Stimulated activated naive CD4-positive, alpha-beta T cell treated with Interleukin-2 at 50 U/mL for 16 hours (primary cell): ENCODE results near the gene TLN1.
A peak's percentile ranks its signal among the peaks of the same experiment; 100 is the strongest.

Experiments
- DNase-seq: peaks from one replicate; lab custom pipeline; 2025; lab: John Stamatoyannopoulos, UW

The TLN1 gene

DNA sequence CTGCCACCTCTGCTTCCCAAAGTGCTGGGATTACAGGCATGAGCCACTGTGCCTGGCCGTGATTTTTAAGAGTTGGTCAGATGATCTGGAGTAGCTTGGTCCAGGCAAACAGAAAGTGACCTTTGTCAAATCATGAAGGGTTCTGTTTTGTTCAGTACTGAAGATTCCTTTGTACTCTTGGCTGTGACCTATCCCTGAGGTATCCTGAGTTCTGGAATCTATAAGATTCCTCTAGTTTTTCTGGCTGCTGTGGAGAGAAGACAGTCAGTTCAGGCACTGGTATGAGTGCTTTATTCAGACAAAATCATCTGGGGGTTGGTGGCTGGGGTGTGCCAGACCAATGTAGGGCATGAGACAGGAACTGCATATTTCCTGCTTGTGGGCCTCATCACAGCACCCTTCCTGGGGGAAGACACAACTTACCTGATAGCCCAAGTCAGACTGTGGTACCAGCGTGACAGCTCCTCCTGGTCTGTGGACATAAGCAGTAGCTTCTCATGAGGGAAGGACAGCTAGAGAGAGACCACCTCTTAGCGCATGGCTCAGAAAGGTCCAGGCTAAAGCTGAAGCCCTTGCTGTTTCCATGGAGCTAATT is 70.1 kb downstream of the TLN1 start:
- DNase-seq: no peak

DNA sequence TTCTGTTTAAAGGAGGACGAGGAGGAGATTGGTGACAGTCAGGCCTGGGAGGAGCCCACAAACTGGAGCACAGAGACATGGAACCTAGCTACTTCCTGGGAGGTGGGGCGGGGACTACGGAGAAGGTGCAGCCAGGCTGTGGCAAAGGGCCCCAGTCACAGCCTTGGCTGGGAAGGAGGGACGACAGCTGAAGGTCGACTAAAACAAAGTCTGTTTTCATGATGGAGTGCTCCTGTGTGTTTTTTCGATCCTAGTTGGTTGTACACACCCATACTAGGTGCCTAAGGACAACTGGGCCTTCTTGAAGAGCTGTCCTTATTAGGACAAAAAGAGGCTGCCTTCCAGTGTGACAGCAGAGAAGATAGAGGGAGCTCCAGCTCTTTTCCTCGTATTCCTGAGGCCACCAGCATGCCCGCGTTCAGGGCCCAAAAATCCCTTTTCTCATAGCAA is 71.0 kb downstream of the TLN1 start:
- DNase-seq: no peak

DNA sequence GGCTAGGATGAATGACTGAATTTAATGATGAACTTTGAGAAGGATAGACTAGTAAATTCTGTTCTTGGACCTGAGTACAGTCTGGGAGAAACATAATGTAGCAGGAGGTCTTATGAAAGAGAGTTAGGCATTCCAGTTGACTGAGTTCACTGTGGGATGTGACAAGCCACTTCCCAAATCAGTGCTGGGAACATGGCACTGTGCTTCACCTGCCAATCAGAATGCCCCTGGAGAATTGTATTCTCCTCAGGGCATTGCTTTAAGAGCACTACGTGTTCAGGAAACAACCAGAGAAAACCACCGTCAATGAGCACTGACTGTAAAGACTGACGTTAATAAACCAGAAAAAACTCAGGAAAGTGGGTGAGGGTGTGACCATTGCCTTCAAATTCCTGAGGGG is 72.7 kb downstream of the TLN1 start:
- DNase-seq: no peak

DNA sequence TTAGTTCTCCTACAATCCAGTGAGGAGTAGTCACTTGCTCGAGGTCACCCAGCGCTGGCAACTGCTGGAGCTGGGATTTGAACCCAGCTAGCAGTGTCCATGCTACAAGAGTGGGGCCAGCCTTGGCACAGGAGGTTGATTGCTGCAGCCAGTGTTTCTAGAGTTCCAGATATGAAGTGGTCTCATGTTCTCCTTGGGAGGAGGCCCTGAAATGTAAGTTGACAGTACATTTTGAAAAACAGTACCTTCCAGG is 73.1 kb downstream of the TLN1 start:
- DNase-seq: no peak

DNA sequence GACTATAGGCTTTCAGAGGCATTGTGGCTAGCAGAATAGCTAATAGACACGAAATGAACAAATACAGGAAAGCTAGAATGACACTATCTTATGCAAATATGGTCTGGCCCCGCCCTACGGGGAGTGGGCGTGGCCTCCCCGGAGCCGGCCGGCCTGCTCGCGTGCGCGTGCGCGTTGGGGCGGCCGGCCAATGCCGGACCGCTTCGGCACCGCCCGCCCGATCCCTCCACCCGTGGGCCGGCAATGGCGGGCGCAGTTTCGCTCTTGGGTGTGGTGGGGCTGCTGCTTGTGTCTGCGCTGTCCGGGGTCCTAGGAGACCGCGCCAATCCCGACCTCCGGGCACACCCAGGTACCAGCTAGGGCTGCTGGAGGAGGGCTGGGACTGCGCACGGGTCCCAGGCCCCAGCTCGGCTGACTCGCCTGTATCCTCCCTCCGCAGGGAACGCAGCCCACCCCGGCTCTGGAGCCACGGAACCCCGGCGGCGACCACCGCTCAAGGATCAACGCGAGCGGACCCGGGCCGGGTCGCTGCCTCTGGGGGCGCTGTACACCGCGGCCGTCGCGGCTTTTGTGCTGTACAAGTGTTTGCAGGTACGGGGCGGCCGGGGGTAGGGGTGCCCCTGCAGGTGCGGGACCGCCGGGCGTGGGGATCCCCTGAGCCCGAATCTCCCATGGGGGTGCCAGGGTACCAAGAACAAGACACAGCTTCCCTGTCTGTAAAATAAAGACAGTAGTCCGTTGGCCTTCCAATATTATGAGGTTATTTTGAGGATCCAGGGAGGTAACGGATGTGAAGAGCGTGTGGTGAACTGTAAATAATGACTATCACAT is 73.6 kb downstream of the TLN1 start, which contains the start of gene CCDC107:
Gene CCDC107 (plus strand): TSS at position 156 of the 831 bp plus-strand sequence. CDS start 88 bp downstream, at position 244.
- peak; percentile 73 for DNase-seq

DNA sequence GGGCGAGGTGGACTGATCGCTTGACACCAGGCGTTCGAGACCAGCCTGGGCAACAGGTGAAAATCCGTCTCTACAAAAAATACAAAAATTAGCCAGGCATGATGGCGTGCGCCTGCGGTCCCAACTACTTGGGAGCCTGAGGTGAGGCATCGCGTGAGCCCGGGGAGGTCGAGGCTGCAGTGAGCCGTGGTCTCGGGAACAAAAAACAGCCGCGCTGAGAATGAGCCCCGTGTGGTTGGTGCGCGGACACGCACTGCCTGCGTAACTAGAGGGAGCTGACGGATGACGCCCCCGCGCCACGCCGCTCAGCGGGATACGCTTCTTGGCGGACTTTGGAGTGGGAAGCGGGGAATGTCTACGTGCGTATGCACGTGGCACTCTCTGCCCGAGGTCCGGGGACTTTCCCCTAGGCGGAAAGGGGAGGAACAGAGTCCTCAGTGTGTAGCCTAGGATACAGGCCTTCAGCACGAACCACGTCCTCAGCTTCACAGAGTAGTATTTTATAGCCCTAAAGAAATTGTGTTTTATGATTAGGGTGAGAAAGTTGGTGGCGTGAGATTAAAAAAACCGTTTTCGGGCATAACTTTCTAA is 74.4 kb downstream of the TLN1 start, which contains the start of gene RMRP:
Gene RMRP (minus strand): TSS at position 474 of the 591 bp plus-strand sequence.
- DNase-seq: peak; percentile 94

DNA sequence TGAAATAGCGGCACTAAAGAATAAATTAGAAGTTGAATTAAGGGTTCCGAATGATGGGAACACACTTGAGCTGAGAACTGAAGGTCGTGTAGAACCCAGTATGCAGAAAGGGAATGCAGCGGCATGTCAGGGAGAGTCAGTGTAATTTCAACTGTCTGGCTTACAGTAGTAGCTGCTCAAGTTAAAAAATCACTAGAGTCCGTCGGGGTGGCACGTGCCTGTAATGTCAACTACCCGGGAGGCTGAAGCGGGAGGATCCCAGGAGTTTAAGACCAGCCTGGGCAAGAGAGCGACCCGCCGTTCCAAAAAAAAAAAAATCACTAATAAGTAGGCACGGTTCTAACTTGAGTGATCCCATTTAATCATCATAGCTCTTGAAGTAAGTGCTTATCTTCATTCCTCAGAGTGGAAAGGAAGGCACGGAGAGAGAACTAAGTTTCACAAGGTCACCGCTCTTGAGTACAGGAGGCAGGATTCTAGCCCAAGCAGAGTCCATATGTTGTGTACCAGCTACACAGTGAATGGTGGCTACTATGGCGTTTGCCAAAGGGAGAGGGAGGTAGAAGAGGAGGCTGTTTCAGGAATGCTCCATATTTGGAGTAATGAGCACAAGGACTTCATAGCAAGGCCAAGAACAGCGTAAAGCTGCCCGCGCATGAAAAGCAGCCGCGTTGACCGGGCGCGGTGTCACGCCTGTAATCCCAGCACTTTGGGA is 75.0 kb downstream of the TLN1 start:
- DNase-seq: no peak

DNA sequence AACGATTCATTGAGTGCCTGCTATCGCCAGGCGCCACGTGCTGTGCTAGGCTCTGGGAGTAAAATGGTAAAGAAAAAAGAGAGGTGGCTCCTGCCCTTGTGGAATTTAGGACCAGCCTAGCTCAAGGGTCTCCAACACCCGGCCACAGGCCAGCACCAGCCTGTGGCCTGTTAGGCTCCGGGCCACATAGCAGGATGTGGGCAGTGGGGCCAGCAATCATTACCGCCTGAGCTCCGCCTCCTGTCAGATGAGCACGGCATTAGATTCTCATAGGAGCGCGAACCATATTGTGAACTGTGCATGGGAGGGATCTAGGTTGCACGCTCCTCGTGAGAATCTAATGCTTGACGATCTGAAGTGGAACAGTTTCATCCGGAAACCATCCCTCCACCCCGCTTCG is 75.6 kb downstream of the TLN1 start:
- no peak for DNase-seq

DNA sequence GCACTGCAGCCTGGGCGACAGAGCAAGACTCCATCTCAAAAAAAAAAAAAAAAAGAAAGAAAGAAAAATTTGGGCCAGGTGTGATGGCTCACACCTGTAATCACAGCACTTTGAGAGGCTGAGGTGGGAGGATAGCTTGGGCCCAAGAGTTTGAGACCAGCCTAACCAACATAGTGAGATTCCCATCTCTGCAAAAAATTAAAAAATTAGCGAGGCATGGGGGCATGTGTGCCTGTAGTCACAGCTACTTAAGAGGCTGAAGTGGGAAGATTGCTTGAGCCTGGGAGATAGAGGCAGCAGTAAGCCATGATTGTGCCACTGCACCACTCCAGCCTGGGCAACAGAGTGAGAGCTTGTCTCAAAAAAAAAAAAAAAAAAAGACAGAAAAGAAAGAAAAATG is 78.4 kb downstream of the TLN1 start:
- DNase-seq: no peak

- DNase-seq: no peak
These were observed 79.2 kb downstream of the TLN1 start for GRCh38 chr9:35652829-35653209.

DNA sequence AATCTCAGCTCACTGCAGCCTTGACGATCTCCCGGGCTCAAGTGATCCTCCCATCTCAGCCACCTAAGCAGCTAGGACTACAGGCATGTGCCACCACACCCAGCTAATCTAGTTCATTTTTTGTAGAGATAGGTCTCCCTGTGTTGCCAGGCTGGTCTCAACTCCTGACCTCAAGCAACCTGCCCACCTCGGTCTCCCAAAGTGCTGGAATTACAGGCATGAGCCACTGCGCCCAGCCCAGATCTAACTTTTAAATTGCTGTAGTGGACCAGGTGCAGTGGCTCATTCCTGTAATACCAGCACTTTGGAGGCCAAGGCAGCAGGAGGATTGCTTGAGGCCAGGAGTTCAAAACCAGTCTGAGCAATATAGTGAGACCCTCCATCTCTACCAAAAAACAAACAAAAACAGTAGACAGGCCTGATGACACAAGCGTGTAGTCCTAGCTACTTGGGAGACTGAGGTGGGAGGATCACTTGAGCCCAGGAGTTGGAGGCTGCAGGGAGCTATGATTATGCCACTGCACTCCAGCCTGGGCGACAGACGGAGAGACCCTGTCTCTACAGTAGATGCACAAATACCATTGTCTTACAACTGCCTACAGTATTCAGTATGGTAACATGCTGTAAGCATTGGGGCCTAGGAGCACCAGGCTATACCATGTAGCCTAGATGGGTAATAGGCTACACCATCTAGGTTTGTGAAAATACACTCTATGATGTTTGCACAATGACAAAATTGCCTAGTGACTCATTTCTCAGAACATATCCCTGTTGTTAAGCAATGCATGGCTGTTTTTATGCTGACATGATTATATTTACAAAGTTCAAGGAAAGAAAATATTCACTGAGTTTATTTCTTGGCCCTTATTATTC is 79.8 kb downstream of the TLN1 start:
- no peak for DNase-seq

DNA sequence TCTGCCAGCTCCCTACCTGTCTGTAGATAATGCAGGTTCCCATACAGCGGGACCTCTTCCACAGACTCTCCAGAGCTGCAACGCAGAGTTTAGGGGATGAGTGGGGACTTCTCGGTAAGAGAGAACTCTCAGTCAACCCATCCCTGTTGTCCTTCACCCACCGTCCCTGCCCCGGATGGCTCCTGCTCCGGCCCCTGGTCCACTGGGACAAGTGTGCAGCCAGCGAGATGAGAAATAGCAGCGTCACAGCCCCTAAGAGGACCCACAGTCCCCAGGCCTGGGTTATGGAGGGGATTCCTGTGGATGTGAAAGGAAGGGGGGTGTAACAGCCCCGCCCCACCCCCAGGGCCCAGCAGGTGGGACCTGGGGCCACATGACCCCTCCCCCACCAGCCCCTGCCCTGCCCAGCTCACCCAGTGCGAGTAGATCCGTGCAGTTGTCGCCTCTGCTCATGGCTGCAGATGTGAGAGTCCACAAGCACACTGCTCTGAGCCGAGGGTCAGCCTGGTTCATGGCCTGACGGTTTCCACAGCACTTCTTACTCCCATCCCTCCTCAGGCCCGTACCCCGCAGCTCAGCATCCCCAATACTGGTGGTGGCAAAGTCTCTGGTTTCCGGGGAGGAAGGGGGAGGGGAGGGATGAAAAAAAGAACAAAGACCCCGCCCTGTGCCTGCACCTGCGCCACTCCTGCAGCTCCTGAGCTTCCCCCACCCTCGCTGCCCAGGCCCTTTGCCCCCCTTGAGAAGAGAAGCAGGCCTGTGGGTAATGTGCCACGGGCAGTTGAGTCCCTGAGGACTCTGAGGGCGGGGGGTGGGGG is 81.4 kb downstream of the TLN1 start, which contains the start of gene SIT1:
Gene SIT1 (minus strand): TSS at position 591 of the 818 bp plus-strand sequence. CDS start 78 bp downstream, at position 513.
- no peak for DNase-seq

DNA sequence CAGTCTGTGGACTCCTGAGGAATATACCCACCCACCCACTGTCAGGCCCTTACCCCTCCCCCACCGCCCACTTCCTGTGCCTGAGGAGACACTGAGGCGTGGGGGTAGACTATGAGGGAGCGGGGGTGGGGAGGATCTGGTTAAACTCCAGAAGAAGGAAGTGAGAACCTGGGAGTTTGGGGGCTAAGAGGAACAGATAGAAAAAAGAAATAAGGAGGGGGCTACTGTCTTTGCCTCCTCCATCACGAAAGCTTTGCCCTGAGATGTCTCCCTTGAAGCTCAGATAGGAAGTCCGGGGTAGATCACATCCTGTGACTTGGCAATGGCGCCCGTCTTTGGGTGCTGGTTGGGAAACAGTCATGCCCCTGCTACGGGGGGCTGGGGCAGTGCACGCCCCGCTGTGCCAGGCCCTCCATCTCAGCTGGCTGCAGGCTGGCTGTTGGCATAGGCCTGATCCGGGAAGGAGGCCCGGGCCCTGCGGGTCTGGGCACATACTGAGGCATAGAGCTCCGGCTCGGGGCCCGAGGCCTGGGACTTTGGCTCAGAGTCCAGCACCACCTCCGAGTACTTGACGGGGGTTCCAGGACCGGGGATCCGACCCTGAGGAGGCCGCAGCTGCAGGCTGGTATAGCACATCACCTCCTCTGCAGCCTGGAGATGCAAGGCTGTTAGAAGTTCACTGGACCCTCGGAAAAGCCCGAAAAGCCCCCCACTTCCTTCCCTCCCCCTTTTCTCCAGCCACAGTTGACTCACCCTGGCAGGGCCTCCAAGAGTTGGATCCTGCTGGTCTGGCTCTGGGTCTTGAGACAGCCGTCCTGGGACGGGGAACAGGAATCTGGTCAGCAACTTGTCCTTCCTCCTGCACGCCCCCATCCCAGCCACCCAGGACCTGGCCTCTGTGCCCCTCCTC is 82.3 kb downstream of the TLN1 start:
- DNase-seq: peak; percentile 36
